ENCODE measurements around the gene KCNA5. TPM values are rescaled to one million over a fixed set of nuclear protein-coding genes. Genes with fewer than 3 reads are reported as not detected.

KCNA5 gene
- total RNA-seq, 2 experiments from 2014 or later: not detected

DNA sequence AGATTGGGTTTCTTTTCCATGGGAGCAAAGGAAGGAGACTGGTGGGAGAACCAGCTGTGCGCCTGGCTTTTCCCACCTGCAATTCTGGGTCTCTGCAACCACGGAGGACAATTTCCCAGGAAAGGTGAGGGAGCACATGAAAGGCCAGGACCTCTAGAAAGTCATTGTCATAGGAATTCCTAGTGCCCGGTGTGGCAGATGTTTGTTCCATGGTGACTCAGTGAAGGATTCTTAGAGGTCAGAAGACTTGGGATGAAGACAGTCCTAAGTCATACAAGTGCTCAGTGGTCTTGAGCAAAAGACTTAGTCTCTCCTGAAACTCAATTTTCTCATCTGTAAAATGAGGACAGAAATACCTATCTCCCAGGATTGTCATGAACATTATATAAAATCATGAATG is 51.3 kb downstream of the KCNA5 start:
- TF ChIP-seq, protein P1, sequence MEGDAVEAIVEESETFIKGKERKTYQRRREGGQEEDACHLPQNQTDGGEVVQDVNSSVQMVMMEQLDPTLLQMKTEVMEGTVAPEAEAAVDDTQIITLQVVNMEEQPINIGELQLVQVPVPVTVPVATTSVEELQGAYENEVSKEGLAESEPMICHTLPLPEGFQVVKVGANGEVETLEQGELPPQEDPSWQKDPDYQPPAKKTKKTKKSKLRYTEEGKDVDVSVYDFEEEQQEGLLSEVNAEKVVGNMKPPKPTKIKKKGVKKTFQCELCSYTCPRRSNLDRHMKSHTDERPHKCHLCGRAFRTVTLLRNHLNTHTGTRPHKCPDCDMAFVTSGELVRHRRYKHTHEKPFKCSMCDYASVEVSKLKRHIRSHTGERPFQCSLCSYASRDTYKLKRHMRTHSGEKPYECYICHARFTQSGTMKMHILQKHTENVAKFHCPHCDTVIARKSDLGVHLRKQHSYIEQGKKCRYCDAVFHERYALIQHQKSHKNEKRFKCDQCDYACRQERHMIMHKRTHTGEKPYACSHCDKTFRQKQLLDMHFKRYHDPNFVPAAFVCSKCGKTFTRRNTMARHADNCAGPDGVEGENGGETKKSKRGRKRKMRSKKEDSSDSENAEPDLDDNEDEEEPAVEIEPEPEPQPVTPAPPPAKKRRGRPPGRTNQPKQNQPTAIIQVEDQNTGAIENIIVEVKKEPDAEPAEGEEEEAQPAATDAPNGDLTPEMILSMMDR (IDR thresholded peaks at IDR 0.05): no peak
- H3K27ac Mint-ChIP-seq: no peak overlapping the region
- Histone ChIP-seq H3K27ac (ENCODE audit: low read depth in 1 of 2, low read length in 2 of 2) (no peak overlapping the region), H3K4me1 (ENCODE audit: insufficient read depth, low read length) (no peaks in the 10 kb centered on the region), H3K9me3 (ENCODE audit: control insufficient read depth in 1 of 2, insufficient read depth in 1 of 2, low read length in 2 of 2) (no peaks in the 10 kb centered on the region), H3K27me3 (ENCODE audit: control insufficient read depth in 1 of 2, insufficient read depth in 2 of 2, low read length in 2 of 2) (peaks cover 0 to 2% of the 10 kb centered on the region in 2 experiments), H3K4me3 (ENCODE audit: low read length) (no peak overlapping the region), H3K36me3 (ENCODE audit: insufficient read depth, low read length) (no peaks in the 10 kb centered on the region)
- H3K4me1 Mint-ChIP-seq (ENCODE audit: low read depth): no peaks in the 10 kb centered on the region
- DNase-seq (no peak), ATAC-seq (ENCODE audit: poor library complexity) (no peak)
- H3K36me3 Mint-ChIP-seq (ENCODE audit: low read depth): no peaks in the 10 kb centered on the region
- H3K4me3 Mint-ChIP-seq: no peak overlapping the region
- ChIA-PET CTCF (no interaction called here), POLR2A (no interaction called here)
- no peaks in the 10 kb centered on the region for H3K9me3 Mint-ChIP-seq
- intact Hi-C loops (cut with DNase I, micrococcal nuclease): no loop called here
- H3K27me3 Mint-ChIP-seq: peaks cover 21% of the 10 kb centered on the region

Other genes starting within 250 kb of the KCNA5 start
- not detected for gene KCNA1, start 134.0 kb upstream of the KCNA5 start, total RNA-seq